HG02610 (cell line): Measurements from ENCODE around the gene HNRNPR.
A peak's percentile ranks its signal among the peaks of the same experiment; 100 is the strongest.
"Not testable (repeated sequence)": the region's sequence is repeated elsewhere in the genome, so short reads cannot be mapped to it uniquely, and the experiment has no call there.

ENCODE experiments used
- ATAC-seq: cut with Tn5 transposase; IDR thresholded peaks from one replicate; pipeline ENCODE4 v1.9.1; 2021; ENCODE audit warnings: mild to moderate bottlenecking, moderate library complexity; ENCODE audit not compliant: unreplicated experiment

The HNRNPR gene

DNA sequence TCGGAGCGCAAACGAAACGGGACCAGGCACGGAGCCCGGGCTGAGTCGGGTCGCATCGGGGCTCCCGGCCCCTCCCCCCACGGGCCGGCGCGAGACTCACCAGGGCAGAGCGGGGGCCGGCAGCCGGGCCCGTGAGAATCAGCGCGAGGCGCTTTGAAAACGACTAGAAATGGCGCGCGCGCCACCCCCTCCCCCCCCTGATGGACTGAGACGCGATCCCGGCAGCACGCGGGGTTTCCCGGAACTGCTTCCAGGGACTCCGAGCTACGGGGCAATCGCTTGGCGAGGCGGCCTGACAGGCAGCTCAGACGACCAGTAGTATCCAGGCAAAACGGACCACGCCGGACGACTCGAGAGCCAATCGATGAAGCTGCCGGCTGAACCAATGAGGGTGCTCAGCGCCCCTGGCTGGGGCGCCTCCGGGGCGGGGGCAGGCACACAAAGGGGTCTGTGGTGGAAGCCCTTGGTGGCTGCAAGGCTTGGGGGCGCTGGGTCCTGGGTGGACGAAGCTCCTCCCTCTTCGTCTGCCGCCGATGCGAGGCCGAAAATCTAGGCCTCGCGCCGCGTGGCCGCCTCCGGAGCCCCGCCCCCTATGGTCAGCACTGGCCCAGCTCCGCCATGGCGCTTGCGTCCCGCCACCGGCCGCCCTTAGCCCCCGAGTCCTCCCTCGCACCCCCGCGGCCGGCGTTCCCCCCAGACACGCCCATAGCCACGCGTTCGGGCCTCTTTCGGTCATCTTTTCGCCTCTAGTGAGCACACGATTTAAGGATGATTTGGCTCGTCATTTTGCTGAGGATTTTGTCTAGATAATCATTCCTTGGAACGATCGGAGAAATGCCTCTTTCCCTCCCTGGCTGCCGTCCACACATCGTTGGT is at the start of gene HNRNPR:
Gene HNRNPR, minus strand, starts transcription at position 174 of the 876 bp plus-strand sequence. CDS start 3,276 bp downstream, outside the sequence.
- peak; percentile 97 for ATAC-seq

DNA sequence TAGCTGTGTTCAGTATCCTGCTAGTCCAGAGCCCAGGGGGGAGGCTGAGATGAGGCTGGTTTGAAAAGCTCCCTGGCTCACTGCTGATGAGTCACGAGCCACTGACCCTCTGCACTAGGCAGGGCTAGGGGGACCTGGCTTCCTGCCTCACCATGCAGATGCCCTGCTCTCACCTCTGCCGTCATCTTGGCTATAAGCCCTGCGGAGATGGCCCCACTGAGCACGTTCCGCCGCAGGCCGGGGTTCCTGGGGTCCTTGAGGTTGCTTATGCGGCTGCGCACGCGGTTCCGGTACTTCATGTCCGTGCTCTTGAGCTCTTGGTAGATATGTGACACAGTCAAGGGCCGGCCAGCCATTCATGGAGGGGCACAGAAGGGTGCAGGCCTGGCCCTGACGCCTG is 49.6 kb upstream of the HNRNPR start:
- no peak for ATAC-seq

DNA sequence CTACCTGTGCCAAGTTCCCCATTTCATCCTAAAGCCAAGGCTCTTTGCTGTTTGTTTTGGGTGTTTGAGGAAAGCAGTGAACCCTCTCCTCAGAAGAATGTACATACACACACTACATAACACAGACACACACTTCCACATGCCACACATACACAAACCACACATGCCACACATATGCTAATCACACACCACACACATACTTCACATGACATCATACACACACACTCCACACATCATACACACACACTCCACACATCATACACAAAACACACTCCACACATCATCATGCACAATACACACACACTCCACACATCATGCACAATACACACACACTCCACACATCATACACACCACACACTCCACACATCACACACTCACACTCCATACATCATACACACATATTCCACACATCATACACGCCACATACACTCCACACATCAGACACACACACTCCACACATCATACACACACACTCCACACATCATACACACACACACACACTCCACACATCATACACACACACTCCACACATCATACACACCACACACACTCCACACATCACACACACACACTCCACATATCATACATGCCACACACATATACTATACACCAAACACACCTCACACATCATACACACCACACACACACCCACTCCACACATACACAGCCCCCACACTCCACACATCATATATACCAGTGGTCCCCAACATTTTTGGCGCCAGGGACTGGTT is 48.2 kb upstream of the HNRNPR start:
- no peak for ATAC-seq

DNA sequence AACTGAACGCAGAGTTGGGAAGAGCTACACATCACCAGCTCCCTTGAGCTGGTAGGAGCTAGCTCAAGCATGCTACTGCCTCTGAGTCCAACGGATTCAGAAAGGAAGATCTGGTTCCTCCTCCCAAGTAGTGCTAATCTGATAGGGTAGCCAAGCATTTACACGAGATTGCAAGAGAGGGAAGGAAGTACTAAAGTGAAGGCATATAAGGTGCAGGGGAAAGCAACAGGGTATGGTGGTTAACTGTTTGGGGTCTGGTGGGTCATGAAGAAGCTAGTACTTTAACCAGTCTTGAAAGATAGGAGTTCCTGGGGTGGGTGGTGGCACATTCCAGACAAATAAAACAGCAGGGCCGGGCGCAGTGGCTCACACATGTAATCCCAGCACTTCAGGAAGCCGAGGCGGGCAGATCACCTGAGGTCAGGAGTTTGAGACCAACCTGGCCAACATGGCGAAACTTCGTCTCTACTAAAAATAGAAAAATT is 45.8 kb upstream of the HNRNPR start:
- ATAC-seq: no peak

DNA sequence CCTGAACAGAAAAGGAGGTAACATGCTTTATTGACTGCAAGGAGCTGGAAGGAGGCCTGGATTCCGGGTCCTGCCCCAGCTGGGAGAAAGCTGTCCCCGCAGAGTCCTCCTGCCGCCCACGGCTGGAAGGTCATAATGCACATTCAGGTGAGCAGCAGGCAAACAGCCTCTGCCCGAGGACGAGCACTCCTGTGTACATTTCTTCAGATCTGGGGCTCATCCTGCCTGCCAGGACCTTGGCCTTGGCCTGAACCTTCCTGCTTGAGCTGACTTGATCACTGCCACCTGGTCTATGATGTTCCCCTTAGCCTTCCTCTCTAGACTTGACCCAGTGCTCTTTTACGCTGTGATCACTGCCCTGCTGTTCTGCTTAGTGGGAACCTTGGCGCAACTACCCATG is 43.4 kb upstream of the HNRNPR start:
- no peak for ATAC-seq

DNA sequence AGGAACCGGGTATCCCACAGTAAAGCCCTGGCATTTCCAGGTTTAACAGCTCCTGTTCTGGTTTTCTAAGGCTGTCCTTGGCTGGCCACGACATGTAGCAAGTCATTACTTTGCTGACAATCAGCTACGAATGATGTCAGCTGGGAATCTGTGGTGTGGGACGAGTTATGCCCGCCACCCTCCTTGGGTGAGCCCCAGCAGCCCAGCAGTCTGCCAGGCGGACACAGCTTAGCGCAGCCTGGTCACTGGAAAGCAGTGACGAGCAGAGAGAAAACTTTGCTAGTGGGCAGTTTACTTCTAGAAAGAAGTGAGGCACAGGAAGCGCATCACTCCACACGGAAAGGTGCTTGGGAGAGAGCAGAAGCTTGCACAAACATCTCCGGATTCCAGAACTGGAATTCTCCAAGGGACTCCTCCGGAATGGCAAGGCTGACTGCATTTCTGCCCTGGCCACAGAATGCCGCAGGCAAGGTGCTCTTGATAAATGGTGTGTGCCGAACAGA is 41.1 kb upstream of the HNRNPR start:
- no peak for ATAC-seq

DNA sequence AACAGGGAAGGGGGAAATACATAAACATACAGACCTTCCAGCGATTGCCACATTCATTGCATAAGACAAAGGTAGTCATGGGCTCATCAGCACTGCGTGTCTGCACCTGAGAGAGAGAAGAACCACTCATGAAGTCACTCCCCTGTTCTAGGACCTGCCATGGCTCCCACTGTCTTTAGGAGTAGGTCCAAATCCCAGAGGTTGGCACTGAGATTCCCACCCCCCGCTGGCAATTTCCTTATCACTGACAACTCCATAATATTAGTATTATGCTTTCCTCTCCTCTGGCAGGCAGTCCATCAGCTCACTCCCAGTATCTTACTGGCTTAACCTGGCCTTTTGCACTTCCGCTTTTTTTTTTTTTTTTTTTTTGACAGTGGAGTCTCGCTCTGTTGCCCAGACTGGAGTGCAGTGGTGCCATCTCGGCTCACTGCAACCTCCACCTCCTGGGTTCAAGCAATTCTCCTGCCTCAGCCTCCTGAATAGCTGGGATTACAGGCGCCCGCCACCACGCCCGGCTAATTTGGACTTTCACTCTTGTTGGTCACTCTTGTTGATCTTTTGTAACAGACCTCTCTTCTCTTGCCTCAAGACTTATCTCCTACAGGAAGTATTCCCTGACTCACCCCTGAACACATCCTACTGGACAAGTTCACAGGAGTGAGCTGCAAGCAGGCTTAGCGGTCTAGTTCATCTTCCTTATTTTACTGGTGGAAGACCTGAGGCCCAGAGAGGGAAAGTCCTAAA is 40.4 kb upstream of the HNRNPR start:
- ATAC-seq: no peak

DNA sequence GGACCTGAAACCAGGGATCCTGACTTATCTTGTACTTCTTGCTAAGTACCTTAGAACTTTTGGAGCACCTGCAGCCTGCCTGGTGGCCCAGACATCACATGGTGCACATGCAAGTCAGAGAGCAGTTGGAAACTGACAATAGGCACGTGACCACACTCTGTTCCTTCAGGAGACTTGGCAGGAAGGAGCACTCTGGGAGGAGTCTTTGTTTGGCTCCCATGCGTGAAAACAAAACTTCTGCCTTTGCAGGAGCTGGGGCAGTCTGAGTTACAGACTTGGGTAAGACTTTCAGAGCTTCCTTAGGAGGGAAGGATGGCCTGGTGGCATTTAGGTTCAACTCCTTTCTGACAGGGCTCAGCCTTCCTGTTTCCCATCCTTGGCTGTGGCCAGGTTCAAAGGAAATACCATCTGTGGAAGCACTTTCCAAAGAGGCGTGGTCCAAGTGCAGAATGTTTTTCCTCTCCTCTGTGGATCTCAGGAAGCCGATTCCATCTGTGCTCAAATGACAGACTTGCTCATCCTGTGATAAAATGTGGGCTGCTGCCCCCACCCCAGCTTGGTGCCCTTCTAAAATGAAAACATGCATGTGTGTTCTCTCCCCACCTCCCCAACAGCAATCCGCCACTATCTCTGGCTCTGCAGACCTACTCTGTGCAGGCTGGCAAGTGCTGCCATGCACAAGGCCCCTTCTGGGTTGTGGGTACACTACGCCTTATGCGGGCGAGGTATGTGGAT is 39.7 kb upstream of the HNRNPR start:
- ATAC-seq: no peak

DNA sequence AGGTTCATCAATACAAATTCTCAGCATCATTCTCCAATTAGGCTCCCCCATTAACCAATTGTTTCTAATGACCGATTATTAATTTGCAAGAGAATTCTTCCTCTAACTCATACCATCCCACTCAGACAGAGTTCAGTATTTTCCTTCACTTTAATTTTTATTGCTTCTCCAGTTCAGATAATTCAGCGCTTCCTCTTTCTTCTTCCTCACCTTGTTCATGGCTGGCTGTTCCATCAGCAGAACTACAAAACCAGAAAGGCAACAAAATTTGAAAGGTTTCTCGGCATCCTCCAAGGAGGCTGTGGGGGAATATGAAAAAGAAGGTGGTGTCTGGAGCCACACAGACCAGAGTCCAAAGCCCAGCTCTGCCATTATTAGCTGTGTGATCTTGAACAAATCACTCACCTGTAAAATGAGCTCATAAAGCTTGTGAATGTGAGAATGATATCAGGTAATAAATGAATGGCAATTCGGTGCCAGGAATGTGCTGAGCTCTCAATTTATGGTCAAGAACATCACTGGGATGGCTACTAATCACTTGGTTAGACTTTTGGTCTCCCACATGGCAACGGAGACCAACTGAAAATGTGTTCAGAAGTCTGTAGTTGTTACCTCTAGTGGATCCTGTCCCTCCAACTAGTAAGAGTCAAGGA is 37.3 kb upstream of the HNRNPR start:
- no peak for ATAC-seq

DNA sequence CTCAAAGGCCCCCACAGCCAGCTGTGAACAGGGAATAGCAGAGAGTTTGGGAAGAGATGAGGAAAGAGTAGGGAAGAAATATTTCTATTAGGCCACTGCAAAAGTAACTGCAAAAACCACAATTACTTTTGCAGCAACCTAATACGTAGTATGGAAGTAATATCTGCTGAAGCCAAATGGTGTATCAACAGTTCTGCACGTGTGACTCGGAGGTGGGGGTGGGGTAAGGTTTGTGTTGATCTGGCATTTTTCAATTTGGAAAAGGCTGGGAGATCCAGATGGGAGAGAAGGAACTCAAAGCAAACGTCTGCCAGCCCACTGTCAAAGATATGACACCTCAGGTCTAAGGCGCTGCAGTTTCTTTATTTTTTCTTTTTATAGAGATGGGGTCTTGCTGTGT is 36.6 kb upstream of the HNRNPR start:
- no peak for ATAC-seq

DNA sequence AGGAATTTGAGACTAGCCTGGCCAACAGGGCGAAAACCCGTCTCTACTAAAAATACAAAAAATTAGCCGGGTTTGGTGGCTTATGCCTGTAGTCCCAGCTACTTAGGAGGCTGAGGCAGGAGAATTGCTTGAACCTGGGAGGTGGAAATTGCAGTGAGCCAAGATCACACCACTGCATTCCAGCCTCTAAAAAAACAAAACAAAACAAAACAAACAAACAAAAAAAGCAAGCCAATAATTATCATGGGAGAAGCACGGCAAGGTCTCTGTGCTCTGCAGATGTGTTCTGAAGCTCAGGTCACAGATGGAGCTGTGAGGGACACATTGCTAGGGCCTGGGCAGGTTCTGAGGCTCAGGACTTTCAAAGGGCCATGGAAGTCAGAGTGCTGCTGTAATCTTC is 36.2 kb upstream of the HNRNPR start:
- not testable (repeated sequence) for ATAC-seq

DNA sequence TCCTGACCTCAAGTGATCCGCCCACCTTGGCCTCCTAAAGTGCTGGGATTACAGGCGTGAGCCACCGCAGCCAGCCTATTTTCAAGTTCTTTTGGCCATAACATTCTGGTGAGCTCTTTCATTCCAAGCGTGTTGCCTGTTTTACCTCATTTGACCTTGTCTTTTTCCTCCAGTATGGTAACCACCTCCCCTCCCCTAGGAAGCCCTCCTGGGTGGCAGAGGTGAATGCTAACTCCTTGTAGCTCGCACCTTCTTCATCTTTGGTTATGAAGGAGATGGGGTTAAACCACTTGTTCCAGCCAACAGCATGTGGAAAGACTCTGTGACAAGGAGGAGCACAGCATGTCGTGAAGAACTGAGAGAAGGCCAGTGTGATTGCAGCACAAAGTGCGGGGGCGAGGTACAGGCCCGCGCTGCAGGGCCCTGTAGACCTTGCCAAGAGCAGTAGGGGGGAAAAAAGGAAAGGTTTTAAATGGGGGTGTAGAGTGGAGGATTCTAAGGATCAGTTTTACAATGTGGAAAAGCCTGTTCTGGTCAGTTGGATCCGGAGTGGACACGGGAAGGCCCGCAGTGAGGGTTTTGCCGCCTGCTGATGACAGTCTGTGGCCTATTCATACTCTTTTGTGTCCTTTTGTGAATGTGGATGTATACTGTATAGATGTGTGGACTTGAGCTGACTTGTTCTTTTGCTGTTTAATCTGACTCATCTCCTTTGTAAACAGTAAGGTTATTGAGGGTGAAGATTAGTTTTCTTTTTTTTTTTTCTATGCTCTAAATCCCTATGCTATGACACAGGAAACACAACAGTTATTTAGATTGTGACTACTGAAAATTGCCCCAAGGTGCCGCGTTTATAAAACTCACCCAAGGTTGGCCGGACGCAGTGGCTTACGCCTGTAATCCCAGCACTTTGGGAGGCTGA is 33.1 kb upstream of the HNRNPR start:
- no peak for ATAC-seq

DNA sequence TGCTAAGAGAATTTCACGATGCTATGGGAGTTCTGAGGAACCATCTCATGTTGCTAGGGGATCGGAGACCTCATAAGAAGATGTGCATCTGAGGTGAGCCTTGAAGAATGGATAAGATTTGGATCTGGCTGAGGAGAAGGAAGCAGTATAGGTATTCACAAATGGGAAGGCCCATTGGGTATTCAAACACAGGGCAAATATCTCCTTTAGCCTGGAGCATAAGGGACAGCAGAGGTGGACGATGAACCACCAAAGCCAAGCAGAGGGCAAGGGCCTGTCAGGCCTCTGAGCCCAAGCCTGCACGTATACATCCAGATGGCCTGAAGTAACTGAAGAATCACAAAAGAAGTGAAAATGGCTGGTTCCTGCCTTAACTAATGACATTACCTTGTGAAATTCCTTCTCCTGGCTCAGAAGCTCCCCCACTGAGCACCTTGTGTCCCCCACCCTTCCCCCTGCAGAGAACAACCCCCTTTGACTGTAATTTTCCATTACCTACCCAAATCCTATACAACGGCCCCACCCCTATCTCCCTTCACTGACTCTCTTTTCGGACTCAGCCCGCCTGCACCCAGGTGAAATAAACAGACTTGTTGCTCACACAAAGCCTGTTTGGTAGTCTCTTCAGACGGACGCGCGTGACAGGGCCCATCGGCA is 30.1 kb upstream of the HNRNPR start:
- ATAC-seq: not testable (repeated sequence)

DNA sequence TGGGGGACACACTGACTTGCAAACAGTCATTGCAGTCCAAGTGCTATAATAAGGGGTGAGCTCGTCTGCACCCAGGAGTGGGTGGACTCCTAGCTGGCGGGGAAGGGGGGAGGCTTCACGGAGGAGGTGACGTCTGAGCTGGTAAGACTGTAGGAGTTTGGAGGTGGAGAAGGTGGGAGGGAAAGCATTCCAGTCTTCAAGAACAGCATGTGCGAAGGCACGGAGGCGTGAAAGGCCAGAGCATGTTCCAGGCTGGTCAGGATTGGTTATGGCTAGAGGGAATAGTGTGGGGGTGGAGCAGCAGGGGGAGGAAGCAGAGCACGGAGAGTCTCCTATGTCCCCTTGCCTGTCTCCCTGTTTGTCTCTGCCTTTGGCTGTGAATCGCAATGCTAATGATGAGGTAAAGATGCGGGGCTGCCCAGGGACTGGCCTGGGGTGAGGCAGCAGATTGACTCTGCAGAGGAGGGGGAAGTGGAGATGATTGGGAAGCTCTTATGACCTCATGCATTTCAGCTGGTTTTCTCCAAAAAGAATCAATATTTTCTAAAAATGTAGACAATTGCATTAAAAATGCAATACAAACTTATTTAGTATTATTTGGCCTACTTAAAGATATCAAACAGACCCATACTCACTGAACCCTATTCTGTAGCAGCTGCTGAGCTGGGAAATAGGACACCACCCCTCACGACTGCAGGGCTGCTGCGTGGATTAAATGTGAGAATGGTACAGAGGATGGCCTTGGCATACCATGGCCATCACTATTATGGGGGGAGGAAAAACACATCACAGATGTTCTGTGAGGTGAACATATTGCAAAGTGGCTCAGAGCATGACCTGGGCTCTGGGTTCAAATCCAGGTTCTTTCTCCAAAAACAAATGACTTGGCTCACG is 28.1 kb upstream of the HNRNPR start:
- no peak for ATAC-seq

DNA sequence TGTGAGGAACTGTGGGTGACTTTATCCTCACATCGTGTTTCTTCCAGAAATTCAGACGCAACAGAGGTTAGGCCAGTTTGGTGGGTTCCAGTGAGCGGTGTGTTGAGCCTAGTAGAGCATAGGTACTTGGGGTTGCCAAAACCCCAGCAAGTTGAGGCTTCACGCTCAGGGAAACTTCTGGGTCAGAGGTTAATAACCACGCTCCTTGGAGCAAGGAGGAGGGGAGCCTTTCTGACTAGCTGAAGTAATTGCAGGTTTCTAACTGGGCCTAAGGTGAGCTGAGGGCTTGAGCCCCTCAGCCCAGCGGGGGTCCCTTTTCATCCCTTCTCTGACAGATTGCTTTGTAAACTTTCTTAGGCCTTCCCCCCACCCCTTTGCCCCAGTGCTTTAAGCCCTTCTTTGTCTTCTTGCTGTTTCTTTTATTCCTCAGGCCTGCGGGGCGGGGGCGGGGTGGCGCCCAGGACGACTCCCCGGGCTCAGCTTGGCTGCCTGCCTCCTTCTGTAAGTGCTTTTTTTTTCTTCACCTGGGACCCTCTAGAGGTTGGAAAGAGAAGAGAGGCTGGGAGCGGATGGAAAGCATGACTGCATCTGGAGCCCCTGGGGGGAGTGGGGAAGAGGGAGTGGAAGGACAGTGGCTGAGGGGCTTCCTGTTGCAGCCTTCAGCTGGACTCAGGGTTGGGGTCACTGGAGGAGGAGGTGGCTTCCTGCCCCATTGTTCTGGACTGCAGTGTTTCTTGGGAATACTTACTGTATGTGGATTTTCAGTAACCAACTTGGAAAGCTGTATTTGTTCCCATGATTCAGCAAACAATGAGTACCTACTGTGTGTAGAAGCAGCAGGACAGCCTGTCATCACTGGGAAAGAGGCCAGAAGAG is 26.9 kb upstream of the HNRNPR start:
- ATAC-seq: no peak

DNA sequence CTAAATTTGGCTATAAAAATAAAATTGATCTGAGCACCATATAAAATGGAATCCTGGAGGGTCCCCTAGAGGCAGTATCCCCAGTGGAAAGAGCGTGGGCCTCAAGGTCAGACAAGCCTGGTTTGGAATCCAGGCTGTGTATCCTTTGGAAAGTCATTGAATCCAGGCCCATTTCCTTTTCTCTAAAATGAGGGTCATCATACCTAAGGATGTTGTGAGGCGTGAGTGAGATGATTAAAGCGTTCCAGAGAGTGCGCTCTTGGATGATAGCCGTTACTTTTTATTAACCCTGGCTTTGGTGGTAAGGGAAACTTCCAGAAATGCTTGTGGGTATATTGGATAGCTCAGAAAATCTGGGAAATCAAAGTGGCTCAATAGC is 26.2 kb upstream of the HNRNPR start:
- no peak for ATAC-seq
